Stimulated activated CD4-positive, alpha-beta T cell treated with anti-CD3 and anti-CD28 coated beads, TNF-alpha, amount 100 ng/mL, for 1 hour (primary cell): ENCODE results near the gene ARHGAP11A.

Experiments
- DNase-seq, 3 donors: peaks; one replicate each; pipeline ENCODE4 v3.0.0-alpha.2; 2020; ENCODE audit warnings: low read depth in 3 of 3, low spot score in 1 of 3

ARHGAP11A gene

DNA sequence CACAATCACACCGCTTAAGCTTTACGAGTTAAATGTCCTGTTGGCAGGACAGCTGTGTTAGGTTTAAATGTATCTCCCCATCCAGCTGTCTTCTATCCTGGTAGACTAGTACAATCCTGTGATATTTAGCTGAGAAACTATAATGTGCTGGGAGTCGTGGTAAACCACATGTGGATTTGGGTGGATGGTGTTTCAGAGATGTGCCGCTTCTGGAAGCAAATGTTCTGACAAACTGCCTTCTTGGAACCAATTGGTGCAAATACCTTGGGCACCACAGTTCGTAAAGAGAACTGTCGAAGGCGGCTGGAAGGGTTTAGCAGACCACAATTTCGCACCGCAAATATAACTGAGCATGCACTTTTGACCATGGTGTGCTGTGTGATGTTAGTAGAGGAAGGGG is 41.2 kb downstream of the ARHGAP11A start:
- no peak for DNase-seq

DNA sequence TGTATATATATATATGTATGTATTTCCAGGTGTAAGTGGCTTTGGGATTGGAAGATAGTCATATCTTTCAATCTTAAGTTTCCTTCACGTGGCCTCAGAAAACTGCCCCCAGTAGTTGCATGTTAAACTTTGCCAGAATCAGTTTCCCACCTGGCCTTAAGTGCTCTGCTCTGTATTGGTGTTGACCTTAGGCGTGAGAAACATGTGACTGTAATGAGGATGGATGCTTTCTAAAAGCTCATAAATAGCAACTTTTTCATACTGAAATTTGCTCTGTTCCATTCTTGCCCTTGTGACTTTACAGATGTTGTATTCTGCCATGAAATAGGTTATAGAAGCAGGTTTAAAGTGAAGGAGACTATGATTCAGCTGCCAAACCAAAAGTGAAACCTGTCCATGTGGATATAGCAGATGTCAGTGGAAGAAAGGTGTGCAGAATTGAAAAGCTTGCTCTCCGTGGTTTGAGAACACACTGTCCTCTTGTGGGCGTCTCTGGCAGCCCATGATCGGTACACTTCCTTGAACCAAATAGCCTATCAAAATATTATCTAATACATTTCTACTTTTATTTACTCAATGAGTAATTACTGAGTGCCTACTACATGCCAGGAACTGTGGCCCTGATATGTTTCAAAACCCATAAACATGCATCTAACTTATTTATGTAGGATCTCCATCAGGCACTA is 42.0 kb downstream of the ARHGAP11A start:
- no peak for DNase-seq

DNA sequence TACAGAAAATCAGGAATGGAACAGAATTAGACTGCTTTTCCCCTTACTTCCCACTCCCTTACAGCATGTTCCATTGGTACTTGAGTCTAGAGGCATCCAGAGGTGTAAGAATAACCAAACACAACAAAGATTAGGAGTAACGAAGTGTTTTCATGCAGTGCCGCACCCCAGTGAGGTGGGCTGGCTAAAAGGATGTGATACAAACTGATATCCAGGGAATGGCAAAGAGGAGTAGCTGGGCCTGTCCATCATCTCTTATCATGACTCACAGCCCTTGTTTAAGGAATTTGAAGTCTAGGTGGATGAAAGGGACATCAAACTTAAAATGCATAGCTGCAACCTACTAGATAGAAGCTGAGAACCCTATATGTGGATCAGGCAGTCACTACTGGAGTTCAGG is 42.6 kb downstream of the ARHGAP11A start:
- no peak for DNase-seq

DNA sequence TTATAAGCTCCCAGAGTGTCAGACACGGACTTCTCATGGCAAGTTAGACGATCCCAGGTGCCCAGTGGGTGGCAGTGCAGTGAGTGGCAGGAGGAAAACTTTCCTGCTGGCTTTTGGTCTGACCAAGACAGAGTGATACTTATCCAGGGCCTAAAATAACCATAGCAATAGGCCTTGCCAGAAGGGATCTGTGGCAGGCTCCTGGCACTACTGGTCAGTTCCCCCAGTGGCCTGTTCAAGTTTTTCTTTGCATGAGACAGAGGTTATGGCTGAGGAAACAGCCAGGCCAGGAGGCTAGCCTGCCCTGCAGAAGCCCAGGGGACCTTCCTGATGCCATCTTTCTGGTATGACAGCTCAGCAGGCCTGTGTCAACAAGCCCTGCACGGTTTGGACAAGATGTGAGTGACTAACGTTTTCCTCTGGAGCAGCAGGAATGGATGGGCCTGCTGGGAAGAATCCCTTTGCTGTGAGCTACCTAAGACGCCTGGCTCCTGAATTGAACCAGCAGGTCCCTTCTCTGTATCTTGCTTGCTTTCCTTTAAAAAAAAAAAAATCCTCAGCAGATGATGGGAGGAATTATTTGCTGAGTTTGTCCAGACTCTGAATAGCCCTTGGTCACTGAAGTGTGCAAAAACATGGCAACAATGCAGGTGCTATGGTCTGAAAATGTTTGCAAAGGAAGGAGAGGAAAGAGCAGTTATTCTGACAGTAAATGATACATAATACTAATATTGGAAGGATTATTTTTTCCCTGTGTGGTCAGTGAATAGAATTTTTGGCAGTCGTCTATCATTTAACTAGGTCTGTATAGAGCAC is 44.2 kb downstream of the ARHGAP11A start:
- DNase-seq = no peak

DNA sequence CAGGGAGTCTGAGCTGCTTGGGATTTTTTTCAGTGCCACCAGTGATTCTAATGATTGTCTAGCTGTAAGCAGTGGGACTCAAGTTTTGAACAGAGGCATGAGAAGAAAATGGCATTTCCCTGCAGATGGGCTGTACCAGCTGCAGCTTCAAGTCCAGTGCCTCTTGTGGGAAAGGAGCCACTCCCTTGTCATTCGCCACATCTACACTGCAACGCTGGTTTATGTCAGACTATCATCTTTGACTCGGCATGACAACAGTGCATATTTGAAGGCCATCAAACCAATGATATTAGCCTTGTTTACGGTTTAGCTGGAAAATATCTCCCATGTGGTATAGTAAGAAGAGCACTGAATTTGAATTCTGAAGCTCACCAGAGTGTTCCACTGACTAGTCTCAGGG is 48.4 kb downstream of the ARHGAP11A start:
- DNase-seq = no peak

DNA sequence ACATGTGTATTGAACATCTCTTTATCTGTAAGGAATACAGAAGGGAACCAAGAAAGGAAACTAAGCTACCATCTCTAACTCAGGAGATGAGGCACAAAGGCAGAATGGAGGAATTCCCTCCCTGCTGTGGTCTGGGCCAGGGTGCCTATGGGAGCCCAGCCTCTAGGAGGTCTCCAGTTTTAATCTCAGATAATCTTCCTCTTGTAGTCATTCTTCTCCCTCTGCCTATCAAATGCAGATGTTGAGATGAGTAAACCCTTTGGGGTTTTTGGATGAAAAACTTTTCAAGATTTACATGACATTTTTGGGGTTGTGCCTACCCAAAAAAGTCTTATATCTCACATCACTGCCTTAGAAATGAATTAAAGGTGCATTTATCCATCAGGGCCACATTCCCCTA is 49.5 kb downstream of the ARHGAP11A start:
- no peak for DNase-seq

DNA sequence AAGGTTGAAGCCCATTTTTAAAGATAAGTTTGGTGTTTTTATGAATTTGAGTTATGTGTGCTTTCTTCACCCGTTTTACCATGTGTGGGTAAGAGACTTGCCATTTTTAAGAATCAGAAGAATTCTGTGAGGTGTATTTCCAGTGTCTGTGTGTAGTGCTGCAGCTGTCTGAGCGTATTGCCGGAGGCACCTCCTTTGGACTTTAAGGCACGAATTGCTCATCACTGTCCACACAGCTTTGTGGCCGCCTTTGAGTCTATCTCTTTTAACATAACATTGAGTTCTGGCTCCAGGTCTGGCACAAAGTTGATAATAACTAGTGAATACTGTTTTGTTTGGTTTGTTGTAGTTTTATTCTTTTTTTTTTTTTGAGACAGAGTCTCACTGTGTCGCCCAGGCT is 52.0 kb downstream of the ARHGAP11A start:
- DNase-seq = no peak

DNA sequence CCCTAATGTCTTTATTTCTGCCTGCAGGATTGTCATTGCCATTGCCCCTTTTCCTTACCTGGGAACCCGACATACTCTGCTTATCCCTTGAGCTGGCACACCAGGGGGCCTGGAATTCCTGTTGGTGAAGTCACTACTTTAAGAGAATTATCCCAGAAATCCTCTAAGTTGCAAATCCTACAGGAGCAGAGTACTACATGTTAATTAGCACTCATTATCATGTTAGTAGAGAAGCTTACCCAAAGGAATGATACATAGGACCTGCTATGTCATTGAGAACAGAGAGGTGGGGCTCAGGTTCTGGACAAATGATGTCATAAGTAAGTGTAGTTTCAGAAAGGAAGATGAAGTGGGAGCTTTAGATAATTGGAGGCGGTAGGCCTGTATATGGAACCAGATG is 53.6 kb downstream of the ARHGAP11A start:
- no peak for DNase-seq

DNA sequence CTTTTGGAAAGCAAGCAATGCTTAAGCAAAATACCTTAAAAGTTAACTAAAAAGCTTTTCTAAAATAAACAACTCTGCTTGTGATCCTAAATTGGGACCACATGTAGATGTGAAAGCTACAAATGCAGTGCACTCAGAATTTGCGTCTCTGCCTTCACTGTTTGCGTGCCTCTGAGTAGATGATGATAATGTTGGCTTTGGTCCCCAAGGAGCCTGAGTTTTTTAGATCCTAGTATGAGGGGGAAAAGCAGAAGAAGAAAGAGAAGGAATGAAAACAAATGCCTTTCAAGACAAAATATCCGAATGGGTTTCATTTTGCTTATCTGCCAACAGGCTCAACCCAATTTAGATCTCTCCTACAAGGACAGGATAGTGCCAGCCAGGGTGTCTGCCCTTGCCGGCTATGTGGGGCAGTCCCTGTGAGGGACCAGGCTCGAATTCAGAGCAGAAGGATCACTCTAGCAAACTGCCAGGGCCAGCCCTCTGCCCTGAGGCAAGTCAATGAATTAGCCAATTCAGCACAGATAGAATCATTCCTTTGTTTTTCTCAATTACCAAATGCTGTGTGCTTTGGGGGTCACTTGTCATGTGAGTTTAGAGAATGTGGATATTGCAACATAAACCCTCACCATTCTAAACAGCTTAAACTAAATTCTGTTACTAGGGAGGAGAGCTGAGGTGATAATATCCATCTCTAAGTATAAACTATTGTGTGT is 54.8 kb downstream of the ARHGAP11A start:
- no peak for DNase-seq

DNA sequence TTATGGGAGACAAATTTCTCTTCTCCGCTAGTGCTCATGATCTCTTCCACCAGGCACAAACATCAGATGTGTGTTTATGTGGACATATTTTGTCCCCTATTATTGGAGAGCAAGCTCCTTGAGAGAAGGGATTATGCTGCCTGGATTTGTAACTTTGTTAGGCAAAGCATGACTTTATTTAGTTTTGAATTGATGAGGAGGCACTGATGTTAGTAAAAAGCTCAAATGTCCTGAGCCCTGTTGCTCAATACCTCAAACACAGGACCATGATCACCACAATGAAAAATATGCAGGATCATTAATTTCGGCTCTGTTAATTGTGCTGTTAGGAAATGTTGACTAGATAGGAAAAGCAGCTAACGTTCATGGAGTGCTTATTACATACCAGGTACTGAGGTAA is 55.3 kb downstream of the ARHGAP11A start:
- no peak for DNase-seq

DNA sequence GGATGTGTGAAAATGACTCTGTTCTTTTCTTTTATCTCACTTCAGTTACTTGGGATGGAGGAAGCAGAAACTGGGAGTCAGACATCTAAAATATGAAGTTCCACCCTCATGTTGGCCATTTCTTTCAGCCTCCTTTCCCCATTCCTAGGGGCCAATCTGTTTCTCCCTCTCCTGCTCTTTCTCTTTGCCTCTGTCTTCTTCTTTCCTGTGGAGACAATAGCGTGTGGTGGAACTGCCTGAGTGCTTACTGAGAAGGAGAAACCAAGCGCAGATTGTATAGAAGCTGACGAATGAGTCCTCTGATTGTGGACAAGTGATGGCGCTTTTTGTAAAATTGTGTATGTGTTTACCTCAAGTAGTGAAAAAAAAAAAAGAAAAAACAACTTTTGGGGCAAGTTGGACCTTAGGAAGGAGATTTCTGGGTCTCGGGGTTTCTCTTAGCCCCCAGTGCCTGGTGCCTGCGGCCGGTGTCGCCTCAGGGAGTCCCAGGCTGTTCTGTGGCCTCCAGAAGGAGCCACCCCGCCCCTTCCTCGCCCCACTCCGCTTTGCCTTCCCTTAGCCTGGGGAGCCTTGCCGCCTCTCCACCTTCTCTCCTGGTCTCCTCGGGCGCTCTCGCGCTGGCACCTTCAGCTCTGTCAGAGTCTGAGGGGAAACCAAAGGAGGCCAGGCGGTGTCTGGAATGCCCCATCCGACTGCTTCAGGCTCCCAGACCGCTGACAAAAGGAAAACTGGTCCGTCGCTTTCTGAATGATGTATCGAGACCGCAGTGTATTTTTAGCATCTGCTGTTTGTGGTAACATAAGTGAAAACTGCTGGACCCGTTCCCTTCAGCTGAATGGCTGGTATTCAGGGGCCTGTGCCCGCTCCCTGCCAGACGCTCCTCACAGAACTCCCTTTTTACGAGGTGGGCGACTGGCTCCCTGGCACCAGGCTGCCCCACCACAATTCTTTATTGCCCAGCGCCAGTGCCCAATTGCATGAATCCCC is 56.3 kb downstream of the ARHGAP11A start:
- no peak for DNase-seq

DNA sequence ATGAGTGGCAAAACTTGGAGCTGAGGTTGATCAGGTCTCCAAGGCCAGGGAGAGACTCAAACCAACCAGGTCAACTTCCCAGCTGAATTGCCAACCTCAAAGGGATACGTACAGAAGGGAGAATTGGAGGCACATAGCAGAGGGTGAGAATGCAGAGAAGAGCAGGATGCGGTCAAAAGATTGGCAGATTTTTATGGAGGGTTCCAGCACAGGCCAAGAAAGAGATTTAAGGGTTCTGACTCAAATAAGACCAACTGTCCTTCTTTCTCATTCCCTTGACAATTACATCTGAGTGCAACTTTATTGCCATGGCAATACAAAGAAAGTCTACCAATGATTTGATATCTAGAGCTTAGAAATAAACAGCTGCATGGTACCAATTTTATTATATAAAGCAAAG is 59.4 kb downstream of the ARHGAP11A start:
- no peak for DNase-seq

DNA sequence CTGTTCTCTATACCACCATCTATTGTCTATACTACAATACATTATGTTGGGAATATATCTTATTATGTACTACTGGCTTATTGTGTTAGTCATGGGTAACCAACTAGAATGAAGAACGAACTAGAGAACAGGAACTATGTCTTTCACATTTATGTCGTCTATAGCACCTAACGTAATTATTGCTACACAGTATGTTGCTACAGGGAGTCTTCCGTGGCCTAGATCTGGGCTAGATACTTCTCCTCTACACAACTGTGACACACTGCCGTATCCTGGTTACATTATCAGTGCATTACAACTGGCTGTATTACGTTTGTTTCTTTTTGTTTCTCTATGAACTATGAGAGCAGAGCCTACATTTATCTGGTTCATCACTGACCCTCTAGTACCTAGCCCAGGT is 60.2 kb downstream of the ARHGAP11A start:
- no peak for DNase-seq

DNA sequence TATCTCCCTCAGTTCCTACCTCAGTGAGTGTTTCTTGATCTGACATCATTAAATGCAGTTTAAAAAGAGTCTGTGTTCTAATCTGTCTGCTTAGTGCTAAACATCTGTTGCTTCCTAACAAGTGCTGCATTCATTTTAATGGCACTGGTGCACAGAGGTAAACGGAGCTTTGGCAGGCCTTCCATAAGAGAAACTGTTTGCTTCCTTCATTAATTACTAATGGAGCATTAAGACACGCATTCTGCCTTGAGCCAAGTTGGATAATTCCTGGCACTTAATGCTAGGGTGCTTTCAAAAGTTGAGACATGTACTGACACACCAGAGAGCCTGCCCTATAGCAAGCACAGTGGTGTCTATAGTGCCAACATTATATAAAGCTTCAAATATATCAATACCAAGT is 60.9 kb downstream of the ARHGAP11A start:
- DNase-seq = no peak

DNA sequence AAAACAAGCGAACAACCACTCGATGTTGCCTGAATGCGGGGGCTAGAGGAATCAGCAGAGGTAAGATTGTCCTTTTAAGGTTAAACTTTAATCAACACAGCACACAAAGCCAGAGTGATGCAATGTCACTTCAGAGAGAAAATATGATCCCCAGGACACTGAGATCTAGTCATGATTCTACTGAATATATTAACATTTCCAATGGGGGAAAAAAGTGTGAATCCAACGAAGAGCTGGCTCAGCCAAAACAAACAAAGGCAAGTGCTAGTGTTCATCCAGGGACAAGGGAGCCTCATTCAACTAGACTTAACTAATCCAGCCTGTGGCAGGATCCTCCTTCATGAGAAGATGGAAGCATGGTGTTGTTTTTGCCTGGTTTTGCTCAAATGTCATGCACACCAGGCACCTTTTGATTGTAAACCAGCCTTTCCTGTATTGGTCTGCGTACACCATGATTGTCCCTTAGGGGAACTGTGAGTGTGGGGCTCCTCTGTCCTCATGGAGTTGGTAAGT is 62.0 kb downstream of the ARHGAP11A start:
- no peak for DNase-seq

DNA sequence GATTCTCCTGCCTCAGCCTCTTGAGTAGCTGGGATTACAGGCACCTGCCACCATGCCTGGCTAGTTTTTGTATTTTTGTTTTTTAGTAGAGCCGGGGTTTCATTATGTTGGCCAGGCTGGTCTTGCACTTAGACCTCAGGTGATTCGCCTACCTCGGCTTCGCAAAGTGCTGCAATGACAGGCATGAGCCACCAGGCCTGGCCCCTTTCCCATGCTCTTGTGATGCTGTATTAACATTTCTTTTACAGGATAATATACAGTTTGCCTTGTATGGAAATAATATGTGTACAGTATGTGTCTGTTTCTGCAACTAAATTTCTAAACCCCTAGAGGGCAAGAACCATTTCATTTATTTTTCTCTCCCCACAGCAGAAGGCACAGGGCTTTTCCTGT is 64.0 kb downstream of the ARHGAP11A start:
- DNase-seq = no peak

DNA sequence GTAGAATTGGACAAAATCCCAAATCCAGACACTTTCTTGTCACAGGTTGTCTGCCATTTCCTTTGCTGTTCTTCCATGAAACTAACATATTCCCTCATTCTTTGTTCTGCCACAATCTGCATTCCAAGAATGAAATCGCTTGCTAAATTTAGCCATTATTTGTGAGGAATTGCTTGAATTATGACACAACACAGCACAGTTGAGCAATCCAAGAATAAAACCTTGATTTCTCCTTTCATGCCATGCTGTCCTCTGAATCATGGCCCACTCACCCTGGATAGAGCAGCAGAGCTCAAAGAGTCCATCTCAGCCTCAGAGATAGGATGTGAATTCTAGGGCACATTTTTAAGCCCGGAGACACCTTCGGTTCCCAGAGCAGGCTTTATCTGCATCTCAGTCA is 67.3 kb downstream of the ARHGAP11A start:
- DNase-seq = no peak

DNA sequence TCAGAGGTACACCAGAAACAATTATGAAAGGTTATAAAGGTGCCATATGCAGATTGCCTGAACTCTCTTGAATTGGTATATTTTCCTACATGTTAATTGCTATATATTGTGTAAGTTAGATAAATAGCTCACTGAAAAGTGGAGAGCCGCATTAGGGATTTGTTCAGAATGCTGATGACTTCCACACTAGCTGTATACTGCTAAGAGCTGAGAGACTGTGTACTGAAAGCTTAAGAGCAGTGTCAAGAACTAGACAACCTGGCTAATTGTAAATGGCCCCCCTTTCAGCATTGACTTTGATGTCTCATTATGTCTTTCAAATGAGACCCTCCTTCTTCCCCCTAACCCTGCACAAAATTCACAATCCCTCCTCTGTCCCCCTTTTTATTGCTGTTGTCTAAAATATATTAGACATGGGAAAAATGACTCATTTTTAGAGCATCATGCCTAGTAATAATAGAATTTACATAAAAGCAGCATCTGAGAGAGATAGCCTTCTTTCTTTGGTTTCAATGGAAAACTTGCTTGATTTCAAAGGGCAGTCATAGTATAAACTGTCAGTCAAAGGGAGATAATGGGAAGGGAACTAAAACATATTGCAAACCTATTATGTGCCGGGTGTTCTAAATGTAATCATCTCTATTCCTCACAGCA is 67.8 kb downstream of the ARHGAP11A start:
- DNase-seq = no peak

DNA sequence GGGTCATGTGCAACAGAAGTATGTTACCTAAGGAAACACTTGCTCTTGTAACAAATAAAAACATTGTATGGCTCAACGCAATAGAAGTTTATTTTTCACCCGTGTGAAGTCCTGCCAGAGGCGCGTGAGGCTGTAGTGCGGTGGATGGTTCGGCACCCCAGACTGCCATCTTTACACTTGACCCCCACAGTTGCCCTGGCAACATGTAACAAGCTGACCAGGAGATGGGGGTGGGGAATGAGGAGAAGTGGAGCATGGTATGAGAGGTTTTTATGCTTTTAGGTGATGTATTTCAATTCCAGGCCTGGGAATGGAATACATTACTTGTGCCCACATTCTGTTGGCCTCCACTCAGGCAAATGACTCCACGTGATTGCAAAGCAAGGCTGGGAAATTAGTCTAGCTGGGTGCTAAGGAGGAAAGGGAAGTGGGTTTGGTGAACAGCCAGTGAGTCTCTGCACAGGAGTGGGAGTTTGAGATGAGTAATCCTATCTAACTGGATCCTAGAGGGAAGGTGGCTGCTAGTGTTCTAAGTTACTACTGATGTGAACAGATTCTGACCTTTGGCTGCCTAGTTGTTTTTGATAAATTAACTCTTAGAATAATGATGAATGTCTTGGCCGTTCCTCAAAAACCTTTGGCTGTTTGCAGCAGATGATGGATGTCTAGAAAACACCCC is 68.7 kb downstream of the ARHGAP11A start:
- DNase-seq = no peak

DNA sequence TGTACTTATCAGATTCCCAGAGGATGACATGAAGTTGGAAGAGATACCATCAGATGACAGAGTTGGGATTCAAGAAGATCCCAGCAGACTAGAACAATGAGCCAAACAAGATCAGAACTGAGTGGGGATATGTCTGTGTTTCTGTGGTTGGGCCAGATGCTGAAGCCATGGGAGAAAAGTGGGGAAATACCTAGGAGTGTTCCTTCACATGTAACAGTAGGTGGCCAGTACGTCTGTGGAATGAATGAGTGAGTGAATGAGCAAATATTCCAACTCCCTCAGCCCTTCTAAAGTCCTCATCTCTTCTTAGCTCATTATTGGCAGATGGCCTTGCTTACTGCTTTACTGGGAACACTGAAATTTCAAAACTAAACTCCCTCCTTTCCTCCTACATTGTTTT is 70.3 kb downstream of the ARHGAP11A start:
- no peak for DNase-seq
